GM19025 (cell line): Measurements from ENCODE around the gene TGFBR1.

Experiments used
- ATAC-seq: cut with Tn5 transposase; IDR thresholded peaks from one replicate; pipeline ENCODE4 v1.9.1; 2021; ENCODE audit warnings: mild to moderate bottlenecking, low read depth, moderate library complexity; ENCODE audit not compliant: unreplicated experiment

Gene TGFBR1

DNA sequence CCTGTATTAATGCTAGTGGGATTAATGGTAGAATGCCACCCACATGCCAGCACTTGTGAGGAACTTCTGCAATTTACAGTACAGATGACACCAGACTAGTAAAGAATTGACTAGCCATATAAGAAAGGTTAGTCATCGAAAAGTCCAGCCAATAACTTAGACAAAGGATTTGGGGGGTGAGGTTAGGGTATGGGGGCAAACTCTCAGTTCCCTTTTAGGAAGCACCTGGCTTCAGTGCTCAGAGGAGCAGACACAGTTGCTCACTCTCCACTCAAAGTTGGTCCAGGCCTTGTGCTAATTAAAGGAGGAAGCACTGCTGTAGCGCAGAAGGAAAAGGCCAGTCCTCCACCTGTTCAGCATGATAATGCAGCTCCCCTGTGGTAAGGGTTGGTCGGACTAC lies 25.2 kb downstream of the TGFBR1 start:
- ATAC-seq: peak; percentile 62

DNA sequence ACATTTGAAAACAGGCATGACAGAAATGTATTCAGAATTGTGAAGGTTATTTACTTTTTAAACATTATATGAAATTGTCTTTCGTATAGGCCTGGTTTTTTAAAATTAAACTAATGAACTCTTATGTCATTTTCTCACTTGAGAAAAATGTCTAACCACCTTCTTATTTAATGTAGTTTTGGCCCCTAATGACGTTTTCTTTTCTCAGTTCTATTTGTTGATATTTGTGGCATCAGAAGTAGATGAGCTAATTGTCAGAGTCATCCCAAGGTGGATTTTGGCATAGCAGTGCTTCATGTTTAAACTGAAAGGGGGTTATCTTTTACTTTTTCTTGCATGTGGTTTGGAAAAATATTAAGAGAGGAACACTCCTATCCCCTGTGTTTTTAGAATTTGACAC lies 28.2 kb downstream of the TGFBR1 start:
- ATAC-seq: no peak

DNA sequence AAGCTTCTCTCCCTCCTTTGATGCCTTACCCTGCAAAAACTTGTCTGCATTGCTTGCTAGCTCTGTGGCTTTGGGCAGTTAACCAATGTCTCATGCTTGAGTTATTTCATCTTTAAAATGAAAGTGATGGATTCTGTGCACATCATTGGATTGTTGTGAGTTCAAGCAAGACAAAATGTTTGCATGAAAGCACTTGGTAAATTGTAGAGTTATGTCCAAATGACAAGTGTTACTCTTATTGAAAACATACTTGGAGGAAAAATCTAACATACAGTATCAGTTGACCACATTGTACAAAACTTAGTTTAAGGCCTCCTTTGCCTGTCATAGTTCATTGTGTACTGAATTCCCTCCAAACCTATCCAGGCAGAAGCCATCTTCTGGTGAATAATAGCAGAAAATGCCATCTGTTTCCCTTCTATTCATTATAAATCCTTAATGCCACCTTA lies 30.0 kb downstream of the TGFBR1 start:
- ATAC-seq: no peak

DNA sequence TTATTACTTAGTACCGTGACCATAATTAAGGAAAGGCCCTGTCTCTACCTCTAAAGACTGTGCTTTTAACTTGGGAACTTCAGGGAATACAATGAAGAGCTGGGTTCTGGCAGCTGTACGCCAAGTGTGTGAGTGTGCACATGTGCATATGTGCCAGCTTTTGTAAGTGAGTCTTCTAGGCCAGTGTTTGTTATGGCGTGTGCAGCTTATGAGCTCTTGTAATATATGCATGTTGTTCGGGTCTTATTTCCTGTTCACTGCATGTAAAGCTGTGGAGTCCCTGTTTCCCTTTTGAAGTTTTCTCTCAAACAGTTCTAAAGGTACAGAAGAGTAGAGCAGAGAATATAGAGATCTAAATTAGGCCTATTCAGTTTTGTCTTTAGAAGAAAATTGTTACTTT lies 30.5 kb downstream of the TGFBR1 start:
- peak; percentile 51 for ATAC-seq

DNA sequence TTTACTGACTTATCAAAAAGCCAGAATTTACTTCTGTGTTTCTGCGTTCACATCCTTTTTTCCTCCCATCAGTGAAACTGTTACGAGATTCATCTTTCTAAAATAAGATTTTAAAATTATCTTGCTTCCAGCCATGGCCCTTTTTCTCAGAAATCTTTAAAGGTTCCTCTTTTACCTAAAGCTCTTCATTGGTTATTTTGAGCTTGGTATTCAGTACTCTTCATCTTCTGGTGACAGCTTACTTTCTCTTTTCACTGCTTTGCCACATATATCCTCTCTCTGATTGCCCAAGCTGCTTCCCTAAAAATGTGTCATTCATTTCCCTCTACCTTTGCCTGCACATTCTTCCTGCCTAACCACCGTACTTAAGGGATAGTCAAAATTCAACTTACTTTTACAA lies 32.3 kb downstream of the TGFBR1 start:
- ATAC-seq: no peak

DNA sequence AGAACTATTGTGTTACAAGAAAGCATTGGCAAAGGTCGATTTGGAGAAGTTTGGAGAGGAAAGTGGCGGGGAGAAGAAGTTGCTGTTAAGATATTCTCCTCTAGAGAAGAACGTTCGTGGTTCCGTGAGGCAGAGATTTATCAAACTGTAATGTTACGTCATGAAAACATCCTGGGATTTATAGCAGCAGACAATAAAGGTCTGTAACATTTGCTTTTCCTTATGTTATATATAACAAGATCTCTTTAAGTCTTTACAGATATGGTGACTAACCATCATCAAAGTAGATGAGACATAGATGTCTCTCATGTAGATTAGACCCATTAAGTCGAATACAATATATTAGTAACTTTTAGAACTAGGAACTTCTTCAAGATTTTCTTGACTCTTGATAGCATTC lies 33.0 kb downstream of the TGFBR1 start:
- no peak for ATAC-seq

DNA sequence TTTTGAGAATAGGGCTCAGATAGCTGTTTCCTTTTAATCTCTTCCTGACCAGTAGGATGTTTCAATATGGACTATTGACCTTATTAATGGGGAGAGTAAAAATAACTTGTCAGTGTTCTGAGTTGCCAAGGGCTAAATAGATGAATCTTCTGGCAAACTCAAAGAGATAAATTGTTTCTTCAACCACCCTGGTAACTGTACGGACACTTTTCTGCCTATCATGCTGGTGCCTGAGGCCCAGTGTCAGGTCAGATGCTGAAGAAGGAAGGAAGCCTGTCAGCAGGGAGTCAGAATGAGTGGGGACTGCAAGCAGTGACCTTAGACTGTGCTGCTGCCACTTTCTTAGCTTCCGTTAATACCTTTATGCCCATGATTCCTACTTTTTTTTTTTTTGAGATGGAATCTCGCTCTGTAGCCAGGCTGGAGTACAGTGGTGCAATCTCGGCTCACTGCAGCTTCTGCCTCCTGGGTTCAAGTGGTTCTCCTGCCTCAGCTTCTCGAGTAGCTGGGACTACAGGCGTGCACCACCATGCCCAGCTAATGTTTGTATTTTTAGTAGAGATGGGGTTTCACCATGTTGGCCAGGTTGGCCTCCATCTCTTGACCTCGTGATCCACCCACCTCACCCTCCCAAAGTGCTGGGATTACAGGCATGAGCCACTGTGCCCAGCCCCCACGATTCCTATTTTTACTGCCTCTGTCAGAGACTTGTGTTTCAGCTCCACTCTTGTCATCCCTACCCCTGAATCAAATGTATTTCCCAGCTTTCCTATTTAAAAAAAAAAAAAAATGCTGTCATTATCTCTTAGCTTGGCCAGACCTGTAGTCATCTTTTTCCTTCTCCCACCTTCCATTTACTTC lies 33.7 kb downstream of the TGFBR1 start:
- ATAC-seq: no peak

DNA sequence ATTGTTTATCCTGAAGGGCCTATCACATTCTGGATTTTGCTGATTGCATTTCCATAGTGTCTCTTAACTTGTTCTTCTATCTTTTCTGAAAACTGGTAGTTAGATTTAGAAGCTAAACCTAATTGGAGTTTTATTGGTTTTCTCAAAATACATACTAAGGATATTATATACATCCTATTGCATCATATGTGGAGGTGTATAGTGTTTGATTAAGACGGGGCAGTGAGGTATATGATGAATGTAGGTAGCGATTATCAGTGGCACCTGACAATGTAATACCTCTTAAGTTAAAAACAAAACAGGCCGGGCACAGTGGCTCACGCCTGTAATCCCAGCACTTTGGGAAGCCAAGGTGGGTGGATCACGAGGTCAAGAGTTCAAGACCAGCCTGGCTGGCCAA lies 35.0 kb downstream of the TGFBR1 start:
- ATAC-seq: no peak

DNA sequence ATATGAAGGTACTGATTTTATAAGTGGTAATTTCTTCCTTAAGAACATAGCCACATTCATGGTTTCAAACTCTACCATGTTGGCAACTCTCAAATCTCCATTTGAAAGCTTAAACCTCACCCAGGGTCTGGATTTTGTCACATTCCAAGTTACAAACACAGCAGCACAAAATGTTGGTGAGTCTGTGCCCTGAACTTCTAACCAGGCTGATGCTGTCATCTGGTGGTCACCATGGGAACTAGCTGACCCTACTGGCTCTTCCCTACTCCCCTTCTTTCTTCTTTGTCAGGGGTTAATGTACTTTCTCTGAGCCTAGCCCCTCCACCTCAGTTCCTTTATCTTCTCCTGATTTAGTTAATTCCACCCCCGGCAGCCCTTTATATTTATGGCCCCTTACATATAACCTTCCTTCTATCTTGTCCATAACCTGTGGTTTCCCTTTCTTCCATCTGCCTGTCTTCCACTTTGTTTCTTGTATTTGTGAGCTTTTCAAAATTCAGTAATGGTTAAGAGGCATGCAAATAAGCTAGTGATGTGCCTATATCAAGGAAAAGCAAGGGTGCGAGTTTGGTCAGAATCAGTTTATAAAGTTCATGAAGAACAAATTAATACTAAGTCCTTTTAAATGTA lies 35.9 kb downstream of the TGFBR1 start:
- no peak for ATAC-seq

DNA sequence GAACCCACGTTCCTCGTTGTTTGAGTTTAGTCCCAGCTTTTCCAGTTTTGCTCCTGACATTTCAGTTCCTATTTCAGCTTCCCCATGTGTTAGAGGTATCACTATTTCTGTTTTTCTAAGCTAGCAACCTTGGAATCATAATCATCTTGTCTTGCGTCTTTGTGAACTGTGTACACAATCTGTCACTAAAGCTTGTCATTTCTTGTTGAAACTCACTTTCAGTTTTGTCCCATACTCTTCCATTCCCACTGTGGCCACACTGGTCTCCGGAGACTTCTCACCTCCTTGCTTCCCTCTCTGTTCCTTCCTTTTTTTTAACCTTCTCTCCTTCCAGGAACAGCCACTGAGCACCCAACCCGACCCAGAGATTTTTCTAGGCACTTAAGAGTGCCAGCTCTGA lies 36.9 kb downstream of the TGFBR1 start:
- ATAC-seq: no peak

DNA sequence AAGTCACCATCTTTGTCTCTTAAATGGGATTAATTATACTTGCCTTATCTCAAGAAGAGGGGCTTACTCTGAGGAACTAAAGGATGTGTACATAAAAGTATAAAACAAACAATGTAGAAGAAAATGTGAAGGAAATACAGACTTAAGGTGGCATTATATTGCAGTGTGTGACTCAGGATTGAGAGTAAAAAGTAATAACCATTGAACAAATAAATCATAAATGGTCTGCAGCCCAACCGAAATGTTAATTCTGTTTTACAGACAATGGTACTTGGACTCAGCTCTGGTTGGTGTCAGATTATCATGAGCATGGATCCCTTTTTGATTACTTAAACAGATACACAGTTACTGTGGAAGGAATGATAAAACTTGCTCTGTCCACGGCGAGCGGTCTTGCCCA lies 37.4 kb downstream of the TGFBR1 start:
- ATAC-seq: no peak

DNA sequence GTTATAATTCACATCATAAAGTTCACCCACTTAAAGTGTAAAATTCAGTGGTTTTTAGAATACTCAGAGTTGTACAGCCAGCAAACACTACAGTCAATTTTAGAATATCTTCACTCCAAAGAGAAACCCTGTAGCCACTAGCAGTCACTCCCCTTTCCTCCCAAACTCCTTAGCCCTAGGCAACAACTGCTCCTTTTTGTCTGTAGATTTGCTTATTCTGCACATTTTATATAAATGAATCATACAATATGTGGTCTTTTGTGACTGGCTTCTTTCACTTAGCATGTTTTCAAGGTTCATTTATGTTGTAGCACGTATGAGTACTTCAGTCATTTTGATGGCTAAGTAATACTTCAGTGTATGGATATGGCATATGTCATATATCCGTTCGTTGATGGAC lies 38.7 kb downstream of the TGFBR1 start:
- no peak for ATAC-seq

DNA sequence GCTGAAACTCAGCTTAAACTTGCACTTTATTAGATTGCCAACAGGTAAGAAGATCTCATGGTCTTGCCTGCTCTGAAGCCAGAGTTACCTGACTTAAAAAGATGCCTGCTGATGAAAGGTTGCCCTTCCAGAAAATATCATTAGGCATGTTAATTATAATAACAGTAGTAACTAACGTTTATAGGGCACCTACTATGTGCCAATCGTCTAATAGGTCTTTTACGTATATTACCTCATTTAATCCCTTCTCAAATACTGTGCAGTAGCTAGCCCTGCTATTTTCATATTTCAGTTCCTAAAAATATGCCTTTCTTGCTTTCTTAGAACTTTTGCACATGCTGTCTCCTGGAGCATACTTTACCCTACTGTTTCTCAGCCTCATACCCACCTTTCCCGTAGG lies 40.1 kb downstream of the TGFBR1 start:
- ATAC-seq: no peak

DNA sequence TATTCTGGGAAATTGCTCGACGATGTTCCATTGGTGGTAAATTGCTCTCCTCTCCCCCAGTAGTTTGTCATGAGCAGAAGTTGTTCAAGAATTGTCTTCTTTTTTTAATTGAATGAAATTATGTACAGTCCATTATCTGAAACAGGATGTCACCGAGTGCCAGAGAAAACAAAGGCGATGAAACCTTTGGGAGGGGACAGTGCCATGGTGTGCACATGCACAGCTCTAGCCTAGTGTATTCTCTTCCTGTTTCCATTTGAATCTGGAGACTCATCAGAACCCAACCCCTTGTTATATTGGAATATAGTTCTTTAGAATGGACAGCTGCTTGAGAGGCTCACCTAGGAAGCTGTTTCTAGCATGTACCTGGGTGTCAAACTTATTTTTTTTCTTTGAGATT lies 41.7 kb downstream of the TGFBR1 start:
- no peak for ATAC-seq

DNA sequence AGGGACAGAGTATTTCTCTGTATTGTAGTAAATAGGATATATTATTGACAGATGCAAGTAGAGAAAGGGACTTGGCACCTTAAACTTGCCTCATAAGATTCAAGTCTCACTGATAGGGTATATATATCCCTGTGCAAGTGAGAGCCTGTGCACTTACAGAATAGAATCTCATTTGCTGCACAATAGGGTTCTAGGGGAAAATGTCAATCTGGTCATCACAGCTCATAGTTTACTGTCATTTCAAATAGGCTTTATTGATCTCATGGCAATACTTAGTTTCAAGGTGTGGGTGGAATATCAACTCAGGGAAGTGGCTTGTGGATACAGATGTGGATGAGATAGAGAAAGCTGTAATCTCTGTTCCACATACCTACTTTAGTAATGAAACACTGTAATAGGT lies 42.3 kb downstream of the TGFBR1 start:
- ATAC-seq: no peak

DNA sequence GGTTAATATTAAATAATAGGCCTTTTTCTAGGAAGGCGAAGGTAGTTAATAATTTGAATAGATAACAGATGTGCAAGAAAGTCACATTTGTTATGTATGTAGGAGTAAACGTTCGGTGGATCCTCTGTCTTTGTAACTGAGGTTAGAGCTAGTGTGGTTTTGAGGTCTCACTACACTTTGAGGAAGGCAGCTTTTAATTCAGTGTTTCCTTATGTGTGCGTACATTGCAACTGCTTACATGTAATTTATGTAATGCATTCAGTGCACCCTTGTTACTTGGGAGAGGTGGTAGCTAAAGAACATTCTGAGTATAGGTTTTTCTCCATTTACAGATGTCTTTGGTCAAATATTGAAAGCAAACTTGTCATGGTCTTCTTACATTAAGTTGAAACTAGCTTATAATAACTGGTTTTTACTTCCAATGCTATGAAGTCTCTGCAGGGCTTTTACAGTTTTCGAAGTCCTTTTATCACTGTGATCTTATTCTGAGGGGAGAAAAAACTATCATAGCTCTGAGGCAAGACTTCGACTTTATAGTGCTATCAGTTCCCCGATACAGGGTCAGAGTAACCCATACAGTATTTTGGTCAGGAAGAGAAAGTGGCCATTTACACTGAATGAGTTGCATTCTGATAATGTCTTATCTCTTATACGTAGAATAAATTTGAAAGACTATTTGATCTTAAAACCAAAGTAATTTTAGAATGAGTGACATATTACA lies 45.7 kb downstream of the TGFBR1 start:
- ATAC-seq: no peak

DNA sequence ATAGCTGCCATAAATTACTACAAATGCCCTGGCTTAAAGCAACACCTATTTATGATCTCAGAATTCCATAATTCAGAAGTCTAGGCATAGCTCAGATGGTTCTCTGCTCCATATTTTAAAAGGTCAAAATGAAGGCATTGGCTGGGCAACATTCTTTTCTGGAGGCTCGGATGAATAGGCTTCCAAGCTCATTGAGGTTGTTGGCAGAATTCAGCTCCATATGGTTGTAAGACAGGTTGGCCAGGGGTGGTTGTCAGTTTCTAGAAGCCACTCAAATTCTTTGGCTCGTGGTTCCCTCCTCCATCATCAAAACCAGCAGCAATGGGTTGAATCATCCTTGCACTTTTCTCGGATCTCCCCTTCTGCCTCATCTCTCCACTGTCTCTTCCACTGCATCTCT lies 49.4 kb downstream of the TGFBR1 start:
- no peak for ATAC-seq

DNA sequence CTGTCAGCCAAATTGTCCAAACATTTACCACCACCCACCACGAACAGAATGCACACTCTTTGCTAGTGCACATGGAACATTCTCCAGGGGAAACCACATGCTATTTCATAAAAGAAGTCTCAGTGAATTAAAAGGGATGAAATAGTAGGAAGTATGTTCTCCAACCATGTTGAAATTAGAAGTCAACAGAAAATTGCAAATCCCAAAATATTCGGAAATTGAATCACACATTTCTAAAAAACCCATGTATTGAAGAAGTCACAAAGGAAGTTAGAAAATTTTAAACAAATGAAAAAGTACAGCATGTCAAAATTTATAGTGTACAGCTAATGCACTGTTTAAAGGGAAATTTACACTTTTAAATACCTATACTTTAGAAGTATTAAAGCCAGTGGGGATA lies 50.8 kb downstream of the TGFBR1 start:
- no peak for ATAC-seq

DNA sequence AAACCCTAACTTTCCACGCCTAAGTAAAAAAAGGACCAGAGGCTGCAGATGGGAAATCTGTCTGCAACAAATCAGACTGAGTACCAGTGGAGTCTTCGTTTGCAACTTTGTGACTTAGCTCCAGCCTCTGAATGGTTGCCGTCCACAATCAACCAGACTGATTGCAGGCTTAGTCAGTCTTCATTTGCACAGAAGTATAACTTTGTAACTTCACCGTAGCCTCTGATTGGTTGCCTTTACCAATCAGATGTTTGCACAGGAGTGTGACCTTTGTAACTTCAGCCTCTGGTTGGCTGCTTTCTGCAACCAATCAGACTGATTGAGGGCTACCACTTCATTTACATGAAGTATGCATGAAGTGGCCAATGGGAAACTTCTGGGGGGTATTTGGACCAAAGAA lies 53.7 kb downstream of the TGFBR1 start:
- no peak for ATAC-seq

DNA sequence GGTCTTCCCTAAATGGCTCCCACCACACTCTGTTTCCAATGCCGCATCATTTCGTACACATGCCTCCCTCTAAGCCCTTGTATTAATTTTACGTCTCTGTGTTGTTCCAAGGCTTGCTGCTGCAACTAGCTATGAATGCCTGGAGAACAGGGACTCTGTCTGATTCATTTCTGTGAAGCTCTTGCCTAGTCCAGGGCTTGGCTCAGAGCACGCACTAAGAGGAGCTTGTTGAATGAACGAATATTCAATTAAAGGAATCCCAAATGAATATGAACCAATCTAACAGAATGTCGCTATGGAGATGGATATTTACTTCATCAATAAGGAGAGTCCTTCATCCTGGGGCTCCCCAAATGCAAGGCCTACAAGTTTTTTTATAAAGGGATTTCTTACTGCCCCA lies 55.3 kb downstream of the TGFBR1 start:
- ATAC-seq: no peak

DNA sequence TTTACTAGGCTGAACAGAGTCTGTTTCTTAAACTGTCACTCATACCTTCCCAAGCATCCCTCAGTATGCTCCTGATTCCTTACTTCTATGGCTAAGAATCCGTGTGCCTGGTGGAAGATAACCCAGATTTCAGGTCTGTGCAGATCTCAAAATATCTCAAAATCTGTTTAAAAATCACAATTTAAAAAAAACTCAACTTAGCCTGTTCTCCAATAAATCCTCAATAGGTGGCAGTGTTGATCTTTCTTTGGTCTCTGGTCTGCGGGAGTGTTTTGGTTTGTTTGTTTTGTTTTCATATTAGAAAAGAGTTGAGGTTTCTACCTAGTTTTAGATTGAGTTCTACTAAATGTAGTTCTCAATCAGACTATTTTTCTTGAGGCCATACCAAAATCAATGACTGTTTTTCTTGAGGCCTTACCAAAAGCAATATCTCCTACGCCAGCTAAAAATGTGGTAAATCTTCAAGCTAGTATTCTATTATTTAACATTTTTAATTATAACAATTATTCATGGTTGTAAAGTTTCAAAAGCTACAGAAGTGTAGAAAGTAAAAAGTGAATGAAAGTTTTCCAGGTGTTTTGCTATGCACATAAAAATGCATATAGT lies 57.9 kb downstream of the TGFBR1 start:
- no peak for ATAC-seq
